HepG2 (cell line): ENCODE measurements around the gene CYP17A1. TPM values are rescaled to one million over a fixed set of nuclear protein-coding genes. Genes with fewer than 3 reads are reported as not detected.

Experiments
- ARID3A ChIP-seq: IDR thresholded peaks from 2 replicates; pipeline ENCODE4 v1.6.1; 2012; ENCODE audit warnings: low read depth, low read length, improper control_type of control experiment
- ATF7 ChIP-seq, 2 experiments: fragments of 450-650 bp in 1 of 2; sonication (generic) in 1 of 2; formaldehyde crosslinking in 1 of 2; IDR thresholded peaks; 2 replicates each; pipeline versions ENCODE4 v1.4.0 to v1.6.1; 2016 to 2020; ENCODE audit warnings: antibody characterized with exemption in 1 of 2, mild to moderate bottlenecking in 1 of 2, missing genetic modification reagents in 1 of 2
- CENPBD1 ChIP-seq: sonication (generic); formaldehyde crosslinking; IDR thresholded peaks from 2 replicates; pipeline ENCODE4 v1.8.0; 2022; ENCODE audit warnings: missing genetic modification reagents, low read depth, mild to moderate bottlenecking, borderline replicate concordance
- CREBL2 ChIP-seq: sonication (generic); formaldehyde crosslinking; IDR thresholded peaks from 2 replicates; pipeline ENCODE4 v1.8.1; 2023; ENCODE audit warnings: missing genetic modification reagents, mild to moderate bottlenecking, borderline replicate concordance
- ETS1 ChIP-seq: sonication (generic); formaldehyde crosslinking; IDR thresholded peaks from 2 replicates; pipeline ENCODE4 v1.4.0; 2020; ENCODE audit warnings: missing genetic modification reagents
- FOSL2 ChIP-seq: sonication (generic); formaldehyde crosslinking; IDR thresholded peaks from 2 replicates; pipeline ENCODE4 v1.4.0; 2020; ENCODE audit warnings: missing genetic modification reagents
- GABPB1 ChIP-seq: IDR thresholded peaks from 2 replicates; pipeline ENCODE4 v1.6.1; 2016; ENCODE audit warnings: mild to moderate bottlenecking, missing genetic modification reagents, moderate library complexity, missing compliant biosample characterization
- GTF2F1 ChIP-seq: fragments of 150-350 bp; IDR thresholded peaks from 2 replicates; pipeline ENCODE4 v1.6.1; 2014; ENCODE audit warnings: low read length
- MATR3 ChIP-seq: sonication (generic); formaldehyde crosslinking; IDR thresholded peaks from 2 replicates; pipeline ENCODE4 v1.4.0; 2020; ENCODE audit warnings: missing genetic modification reagents
- NFRKB ChIP-seq: fragments of 450-650 bp; IDR thresholded peaks from 2 replicates; pipeline ENCODE4 v1.6.1; 2017
- REL ChIP-seq: sonication (generic); formaldehyde crosslinking; conservative IDR thresholded peaks from 2 replicates; pipeline ENCODE4 v1.8.0; 2022; ENCODE audit warnings: mild to moderate bottlenecking, missing genetic modification reagents, moderate library complexity
- REPIN1 ChIP-seq: sonication (generic); formaldehyde crosslinking; IDR thresholded peaks from 2 replicates; pipeline ENCODE4 v1.8.0; 2022; ENCODE audit warnings: missing genetic modification reagents, low read depth, mild to moderate bottlenecking, borderline replicate concordance
- REXO4 ChIP-seq: sonication (generic); formaldehyde crosslinking; IDR thresholded peaks from 2 replicates; pipeline ENCODE4 v1.8.0; 2022; ENCODE audit warnings: missing genetic modification reagents, mild to moderate bottlenecking, borderline replicate concordance
- RFX3 ChIP-seq: IDR thresholded peaks from 2 replicates; pipeline ENCODE4 v1.6.1; 2016; ENCODE audit warnings: missing biosample characterization, missing genetic modification reagents
- SIN3B ChIP-seq: fragments of 150-350 bp; IDR thresholded peaks from 2 replicates; pipeline ENCODE4 v1.6.1; 2014; ENCODE audit warnings: low read length
- STAT6 ChIP-seq: sonication (generic); formaldehyde crosslinking; IDR thresholded peaks from 2 replicates; pipeline ENCODE4 v1.4.0; 2020; ENCODE audit warnings: missing genetic modification reagents, mild to moderate bottlenecking, borderline replicate concordance
- ZBTB43 ChIP-seq: sonication (generic); formaldehyde crosslinking; conservative IDR thresholded peaks from 2 replicates; pipeline ENCODE4 v1.4.0; 2020; ENCODE audit warnings: missing genetic modification reagents
- ZBTB8A ChIP-seq: sonication (generic); formaldehyde crosslinking; IDR thresholded peaks from 2 replicates; pipeline ENCODE4 v1.4.0; 2020; ENCODE audit warnings: mild to moderate bottlenecking, low read depth, missing genetic modification reagents, borderline replicate concordance
- ZFP82 ChIP-seq: sonication (generic); formaldehyde crosslinking; IDR thresholded peaks from 2 replicates; pipeline ENCODE4 v1.5.1; 2020; ENCODE audit warnings: mild to moderate bottlenecking, missing genetic modification reagents, borderline replicate concordance
- ZKSCAN8 ChIP-seq: IDR thresholded peaks from 2 replicates; pipeline ENCODE4 v1.6.1; 2016; ENCODE audit warnings: borderline replicate concordance, missing genetic modification reagents, missing compliant biosample characterization
- ZNF17 ChIP-seq: sonication (generic); formaldehyde crosslinking; IDR thresholded peaks from 2 replicates; pipeline ENCODE4 v1.5.0; 2020; ENCODE audit warnings: mild to moderate bottlenecking, missing genetic modification reagents
- ZNF282 ChIP-seq: fragments of 450-650 bp; IDR thresholded peaks from 2 replicates; pipeline ENCODE4 v1.6.1; 2018; ENCODE audit not compliant: partially characterized antibody
- ZNF737 ChIP-seq: sonication (generic); formaldehyde crosslinking; IDR thresholded peaks from 2 replicates; pipeline ENCODE4 v1.5.0; 2020; ENCODE audit warnings: missing genetic modification reagents, mild to moderate bottlenecking, borderline replicate concordance
- ZNF777 ChIP-seq: sonication (generic); formaldehyde crosslinking; IDR thresholded peaks from 2 replicates; pipeline ENCODE4 v1.4.0; 2020; ENCODE audit warnings: missing genetic modification reagents
- polyA plus RNA-seq, 8 experiments: library from polyadenylated mRNA; depleted of rRNA in 3 of 8; stranded (reverse) in 7 of 8; unstranded in 1 of 8; fragments of >200 nt; fragmentation: Illumina TruSeq in 4 of 8; extraction: Trizol in 4 of 8; gene quantifications; 2 replicates each; pipeline versions ENCODE4 v1.2.1 to v1.2.3, GENCODE V29; 2011 to 2016; ENCODE audit warnings: low read depth in 4 of 8, missing spikeins in 1 of 8, mixed read lengths in 1 of 8; ENCODE audit not compliant: insufficient read depth in 1 of 8
- total RNA-seq, 5 experiments: library from RNA; depleted of rRNA; stranded (reverse); fragments of >200 nt; fragmentation: Illumina TruSeq; extraction: Trizol; gene quantifications; 2 replicates each; pipeline ENCODE4 v1.2.3, GENCODE V29; 2016; ENCODE audit warnings: low read depth in 1 of 5

CYP17A1 gene
- total and polyA plus RNA-seq, 2 of the 13 experiments (the other 11 are each of a cell fraction or from before 2014, with no cell fraction given): 0.13 to 1.1 TPM

GRCh38 chr10:102835007-102835482, 2.2 kb downstream of the CYP17A1 start (continued):
- TF ChIP-seq STAT6 (CRISPR knock-in tag): no peak
- no peak for TF ChIP-seq ZFP82
- TF ChIP-seq ATF7 (IDR thresholded peaks at IDR 0.05): no peak
- no peak for TF ChIP-seq ATF7 (CRISPR knock-in tag; IDR thresholded peaks at IDR 0.05)
- no peak for TF ChIP-seq GTF2F1
- no peak for TF ChIP-seq ZBTB8A (CRISPR knock-in tag)
- TF ChIP-seq CENPBD1 (CRISPR knock-in tag): no peak
- no peak for TF ChIP-seq SIN3B
- TF ChIP-seq ZNF777 (CRISPR knock-in tag): no peak
- TF ChIP-seq REL (CRISPR knock-in tag): no peak
- no peak for TF ChIP-seq ZBTB43
- peak; percentile 23; the same call in 1 of the 2 replicates for TF ChIP-seq FOSL2 (CRISPR knock-in tag)
- no peak for TF ChIP-seq ZNF282
- TF ChIP-seq GABPB1 (CRISPR knock-in tag): no peak
- no peak for TF ChIP-seq MATR3
- TF ChIP-seq ZNF737 (CRISPR knock-in tag): no peak
- TF ChIP-seq REXO4 (CRISPR knock-in tag): no peak
- TF ChIP-seq REPIN1 (CRISPR knock-in tag): peak; percentile 54; the same call in 1 of the 2 replicates
- TF ChIP-seq ETS1 (CRISPR knock-in tag): no peak
- TF ChIP-seq ARID3A: no peak
- TF ChIP-seq ZKSCAN8 (CRISPR knock-in tag): no peak
- TF ChIP-seq CREBL2: no peak
- no peak for TF ChIP-seq RFX3
- TF ChIP-seq ZNF17 (CRISPR knock-in tag): no peak
- no peak for TF ChIP-seq NFRKB
